MM.1S (cell line): ENCODE data around the gene PCCA.

Experiments used
- DNase-seq: peaks from one replicate; pipeline ENCODE4 v3.0.0-alpha.2; 2015
- H2AFZ ChIP-seq: fragments of 300-600 bp; sonication (generic); 2 replicates; pipeline ENCODE4 v1.6.0; 2016; ENCODE audit warnings: antibody characterized with exemption, low read length
- H3F3A ChIP-seq: fragments of 300-600 bp; sonication (generic); 2 replicates; pipeline ENCODE4 v1.6.1; 2016; ENCODE audit warnings: mild to moderate bottlenecking, antibody characterized with exemption, low read length, moderate library complexity, mixed read lengths; ENCODE audit not compliant: insufficient read depth
- H3K27ac ChIP-seq: fragments of 300-600 bp; sonication (generic); 2 replicates; pipeline ENCODE4 v1.5.1; 2016; ENCODE audit warnings: mild to moderate bottlenecking, low read length
- H3K27me3 ChIP-seq: fragments of 300-600 bp; sonication (generic); replicated peaks from 2 replicates; pipeline ENCODE4 v1.6.0; 2016; ENCODE audit warnings: low read length; ENCODE audit not compliant: insufficient read depth
- H3K36me3 ChIP-seq: fragments of 300-600 bp; sonication (generic); replicated peaks from 2 replicates; pipeline ENCODE4 v1.6.1; 2016; ENCODE audit warnings: mild to moderate bottlenecking, low read length, mixed read lengths; ENCODE audit not compliant: insufficient read depth
- H3K4me1 ChIP-seq: fragments of 300-600 bp; sonication (generic); 2 replicates; pipeline ENCODE4 v1.6.1; 2016; ENCODE audit warnings: low read length, mixed read lengths
- H3K4me2 ChIP-seq: fragments of 300-600 bp; sonication (generic); 2 replicates; pipeline ENCODE4 v1.6.0; 2016; ENCODE audit warnings: low read depth, low read length
- H3K4me3 ChIP-seq: fragments of 300-600 bp; sonication (generic); 2 replicates; pipeline ENCODE4 v1.5.1; 2016; ENCODE audit warnings: low read length, mixed read lengths
- H3K79me2 ChIP-seq: fragments of 300-600 bp; sonication (generic); 2 replicates; pipeline ENCODE4 v1.6.1; 2016; ENCODE audit warnings: mixed run types, low read length, mixed read lengths
- H3K9ac ChIP-seq: fragments of 300-600 bp; sonication (generic); 2 replicates; pipeline ENCODE4 v1.6.1; 2016; ENCODE audit warnings: low read length, mixed read lengths
- H3K9me2 ChIP-seq: fragments of 300-600 bp; sonication (generic); replicated peaks from 2 replicates; pipeline ENCODE4 v1.6.1; 2016; ENCODE audit warnings: mild to moderate bottlenecking, low read length, mixed read lengths; ENCODE audit not compliant: insufficient read depth
- H3K9me3 ChIP-seq: fragments of 300-600 bp; sonication (generic); replicated peaks from 2 replicates; pipeline ENCODE4 v1.6.1; 2016; ENCODE audit warnings: mild to moderate bottlenecking, low read length, mixed read lengths; ENCODE audit not compliant: insufficient read depth
- H4K20me1 ChIP-seq: fragments of 300-600 bp; sonication (generic); 2 replicates; pipeline ENCODE4 v1.6.1; 2016; ENCODE audit warnings: mild to moderate bottlenecking, low read length, moderate library complexity, mixed read lengths; ENCODE audit not compliant: insufficient read depth
- CTCF ChIP-seq: fragments of 300-600 bp; sonication (generic); IDR thresholded peaks from 2 replicates; pipeline ENCODE4 v1.5.1; 2016; ENCODE audit warnings: antibody characterized with exemption, low read length, mixed read lengths
- EZH2 ChIP-seq: fragments of 300-600 bp; sonication (generic); optimal IDR thresholded peaks from 2 replicates; pipeline ENCODE3; 2017; ENCODE audit warnings: low read depth, mild to moderate bottlenecking, antibody characterized with exemption, low read length, mixed read lengths
- EZH2phosphoT487 ChIP-seq: fragments of 300-600 bp; sonication (generic); IDR thresholded peaks from 2 replicates; pipeline ENCODE4 v1.6.1; 2018; ENCODE audit warnings: antibody characterized with exemption, low read length

Gene PCCA

GRCh38 chr13:100231176-100231575 is 142.3 kb downstream of the PCCA start:
- TF ChIP-seq CTCF (no peak), EZH2 (no peak), EZH2phosphoT487 (no peak)

DNA sequence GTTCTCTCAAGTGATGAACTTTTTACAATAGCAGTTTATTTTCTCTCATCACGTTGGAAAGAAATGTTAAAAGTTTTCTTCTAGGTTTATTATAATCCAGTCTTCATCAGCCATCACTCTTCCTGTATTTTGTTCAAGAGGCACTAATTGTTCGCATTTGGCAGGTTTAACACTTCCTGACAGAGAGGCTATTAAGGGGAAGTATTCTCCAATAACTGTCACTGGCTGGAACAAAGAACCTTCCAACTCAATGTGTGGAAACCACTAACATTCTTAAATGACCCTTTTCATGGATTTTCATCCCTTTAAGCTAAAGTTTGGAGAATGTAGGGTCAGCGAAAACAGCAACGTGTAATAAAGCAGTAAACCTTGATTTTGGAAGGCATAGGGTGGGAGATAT is 145.1 kb downstream of the PCCA start:
- Histone ChIP-seq H3K36me3 (no peaks in the 10 kb centered on the region), H3K4me3 (no peak overlapping the region), H3K79me2 (no peaks in the 10 kb centered on the region), H4K20me1 (no peaks in the 10 kb centered on the region), H3K9me3 (no peaks in the 10 kb centered on the region), H3K9me2 (no peaks in the 10 kb centered on the region), H3F3A (peaks cover 7% of the 10 kb centered on the region), H3K27ac (no peak overlapping the region), H3K4me1 (peaks cover 20% of the 10 kb centered on the region), H3K27me3 (no peaks in the 10 kb centered on the region), H3K9ac (no peak overlapping the region), H3K4me2 (no peak overlapping the region), H2AFZ (no peak overlapping the region)
- TF ChIP-seq EZH2, result no peak
- no peak for TF ChIP-seq CTCF
- TF ChIP-seq EZH2phosphoT487, result no peak
- DNase-seq, result no peak

More at GRCh38 chr13:100231176-100231575, 142.3 kb downstream of the PCCA start:
- Histone ChIP-seq H3K9me3 (no peaks in the 10 kb centered on the region), H3K36me3 (no peaks in the 10 kb centered on the region), H3K27ac (peak overlapping the region; percentile 60; the same call in 1 of the 2 replicates), H4K20me1 (no peaks in the 10 kb centered on the region), H3K4me2 (peak overlapping the region; percentile 28; the same call in 1 of the 2 replicates), H3F3A (peaks cover 7% of the 10 kb centered on the region), H3K4me1 (peaks cover 20% of the 10 kb centered on the region), H2AFZ (0 out of 2 replicates have a peak overlapping the region, but pooled peaks have one; percentile 3), H3K9me2 (no peaks in the 10 kb centered on the region), H3K9ac (no peak overlapping the region), H3K79me2 (no peaks in the 10 kb centered on the region), H3K27me3 (no peaks in the 10 kb centered on the region), H3K4me3 (no peak overlapping the region)
- DNase-seq, result peak; percentile 19

DNA sequence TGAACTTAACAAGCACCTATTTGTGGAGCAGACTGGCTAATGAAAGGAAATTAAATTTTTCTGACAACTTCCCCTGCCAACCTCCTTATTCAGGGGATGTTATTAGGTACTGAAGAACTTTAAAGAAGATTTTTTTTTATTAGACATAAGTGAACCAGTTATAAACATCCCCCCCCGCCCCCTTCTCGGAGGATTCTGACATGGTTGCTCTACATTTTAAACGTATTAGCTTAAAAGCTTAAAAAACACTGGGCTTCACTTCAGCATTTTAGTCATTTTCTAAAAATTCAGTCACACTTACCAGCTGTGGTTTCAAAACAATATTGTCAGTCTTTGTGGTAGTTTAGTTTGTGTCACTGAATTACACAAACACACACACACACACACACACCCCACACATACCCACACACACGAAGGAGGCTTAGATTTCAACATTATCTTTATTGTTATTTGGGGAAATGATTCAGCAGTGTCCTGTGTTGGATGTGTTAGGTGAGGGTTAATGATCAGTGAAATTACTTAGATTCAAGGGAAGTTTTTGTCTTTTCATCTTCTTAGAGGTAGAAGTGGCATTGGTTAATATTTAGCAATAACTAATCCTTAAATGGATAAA is 145.7 kb downstream of the PCCA start:
- H3F3A ChIP-seq, result peaks cover 7% of the 10 kb centered on the region
- H3K27me3 ChIP-seq, result no peaks in the 10 kb centered on the region
- no peaks in the 10 kb centered on the region for H4K20me1 ChIP-seq
- no peak overlapping the region for H3K4me3 ChIP-seq
- H3K27ac ChIP-seq, result no peak overlapping the region
- peaks cover 19% of the 10 kb centered on the region for H3K4me1 ChIP-seq
- H3K36me3 ChIP-seq, result no peaks in the 10 kb centered on the region
- TF ChIP-seq CTCF (no peak), EZH2 (no peak), EZH2phosphoT487 (no peak)
- H3K9me2 ChIP-seq, result no peaks in the 10 kb centered on the region
- no peak for DNase-seq
- H3K4me2 ChIP-seq, result no peak overlapping the region
- H2AFZ ChIP-seq, result no peak overlapping the region
- no peak overlapping the region for H3K9ac ChIP-seq
- H3K79me2 ChIP-seq, result no peaks in the 10 kb centered on the region
- no peaks in the 10 kb centered on the region for H3K9me3 ChIP-seq
